Mucosa of descending colon (tissue), 3 donors: ENCODE data around the gene TUBGCP6. TPM values are rescaled to one million over a fixed set of nuclear protein-coding genes. Genes with fewer than 3 reads are reported as not detected.

Experiments
- ATAC-seq: fragments of 200-7000 bp; cut with Tn5 transposase; one replicate; pipeline ENCODE4 v1.9.1; 2020; ENCODE audit warnings: mild to moderate bottlenecking, moderate library complexity
- DNase-seq, 3 donors: peaks; one replicate each; pipeline ENCODE4 v3.0.0-alpha.2; 2020
- H3K36me3 ChIP-seq: fragments of 200-600 bp; one replicate; pipeline ENCODE4 v1.8.0; 2021; ENCODE audit warnings: low read depth, mild to moderate bottlenecking
- H3K4me1 ChIP-seq: fragments of 200-600 bp; one replicate; pipeline ENCODE4 v1.8.0; 2021; ENCODE audit warnings: low read depth, mild to moderate bottlenecking
- H3K4me3 ChIP-seq: fragments of 200-600 bp; one replicate; pipeline ENCODE4 v1.8.0; 2021; ENCODE audit warnings: mild to moderate bottlenecking
- H3K9me3 ChIP-seq: fragments of 200-600 bp; one replicate; pipeline ENCODE4 v1.8.0; 2021; ENCODE audit warnings: mild to moderate bottlenecking
- intact Hi-C, 2 donors: fragments of 100-400 bp; cut with DNase I in 1 of 2; cut with micrococcal nuclease in 1 of 2; formaldehyde crosslinking; loops; one replicate each; pipeline versions ENCODE4 v1.11.0 to v1.11.1; 2022; cut with DNase I, micrococcal nuclease
- total RNA-seq, 3 donors: library from RNA; stranded (reverse); fragmentation: NEBNext Ultra II Directional in 2 of 3; extraction: Animal tissue kit (Norgen Biotek cat#: 25700) in 2 of 3; gene quantifications; one replicate each; pipeline versions ENCODE4 v1.2.1 to v1.2.4, GENCODE V29; 2021 to 2023
- TF ChIP-seq, protein P1 (sequence below): fragments of 200-600 bp; IDR thresholded peaks from one replicate; pipeline ENCODE4 v1.8.0; 2022; ENCODE audit warnings: antibody characterized with exemption, mild to moderate bottlenecking
- donor health status: DM: no; HTN: no; CAD: no; lungs with moderate emphysema.
- donor health status: DM: no; HTN: no; CAD: no.
- donor health status: DM: no; HTN: yes; CAD: no.

TUBGCP6 gene
- total RNA-seq, 3 donors from 2014 or later: 34.5 to 41.6 (median 40.5) TPM

DNA sequence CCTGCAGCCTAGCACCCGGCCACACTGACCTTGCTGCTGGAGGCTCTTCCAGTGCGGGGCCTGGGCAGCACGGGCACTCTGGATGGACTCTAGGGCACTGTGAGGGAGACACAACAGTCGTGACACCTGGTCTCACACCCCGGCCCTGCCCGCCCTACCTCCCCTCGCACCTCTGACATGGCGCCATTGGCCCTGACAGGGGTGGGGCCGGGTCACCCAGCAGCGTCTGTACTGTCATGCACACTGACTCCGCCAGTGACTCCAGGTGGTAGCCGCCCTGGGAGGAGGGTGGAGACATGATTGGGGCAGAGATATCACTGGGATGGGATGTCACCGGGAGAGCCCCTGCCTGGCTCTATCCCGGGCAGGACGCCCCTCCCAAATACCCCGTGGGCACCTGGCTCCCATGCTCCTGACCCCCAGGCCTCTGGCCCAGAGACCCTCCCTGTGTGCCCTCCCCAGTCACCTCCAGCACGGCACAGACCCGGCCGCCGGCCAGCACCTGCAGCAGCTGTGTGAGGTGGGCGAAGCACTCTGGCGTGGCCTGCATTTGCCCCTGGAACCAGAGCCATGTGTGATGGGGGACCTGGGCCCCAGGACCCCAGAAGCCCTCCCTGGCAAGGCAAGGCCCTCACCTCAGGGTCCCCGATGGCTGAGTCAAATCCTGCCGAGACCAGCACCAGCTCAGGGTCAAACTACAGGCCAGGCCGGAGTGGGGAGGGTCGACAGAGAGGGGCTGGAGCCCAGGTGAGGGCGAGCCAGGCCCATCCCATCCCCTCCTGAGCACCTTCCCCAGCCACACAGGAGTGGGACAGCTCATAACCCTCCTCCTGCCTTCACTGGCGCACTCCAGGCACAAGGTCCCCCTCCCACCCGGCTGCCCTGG lies 3.6 kb upstream of the TUBGCP6 start:
- DNase-seq: peak in 2 of 3 donors; percentile 41 to 63
- Histone ChIP-seq H3K36me3 (no peaks in the 10 kb centered on the region), H3K9me3 (no peaks in the 10 kb centered on the region), H3K4me3 (no peak overlapping the region), H3K4me1 (peaks cover 41% of the 10 kb centered on the region)
- TF ChIP-seq, protein P1, sequence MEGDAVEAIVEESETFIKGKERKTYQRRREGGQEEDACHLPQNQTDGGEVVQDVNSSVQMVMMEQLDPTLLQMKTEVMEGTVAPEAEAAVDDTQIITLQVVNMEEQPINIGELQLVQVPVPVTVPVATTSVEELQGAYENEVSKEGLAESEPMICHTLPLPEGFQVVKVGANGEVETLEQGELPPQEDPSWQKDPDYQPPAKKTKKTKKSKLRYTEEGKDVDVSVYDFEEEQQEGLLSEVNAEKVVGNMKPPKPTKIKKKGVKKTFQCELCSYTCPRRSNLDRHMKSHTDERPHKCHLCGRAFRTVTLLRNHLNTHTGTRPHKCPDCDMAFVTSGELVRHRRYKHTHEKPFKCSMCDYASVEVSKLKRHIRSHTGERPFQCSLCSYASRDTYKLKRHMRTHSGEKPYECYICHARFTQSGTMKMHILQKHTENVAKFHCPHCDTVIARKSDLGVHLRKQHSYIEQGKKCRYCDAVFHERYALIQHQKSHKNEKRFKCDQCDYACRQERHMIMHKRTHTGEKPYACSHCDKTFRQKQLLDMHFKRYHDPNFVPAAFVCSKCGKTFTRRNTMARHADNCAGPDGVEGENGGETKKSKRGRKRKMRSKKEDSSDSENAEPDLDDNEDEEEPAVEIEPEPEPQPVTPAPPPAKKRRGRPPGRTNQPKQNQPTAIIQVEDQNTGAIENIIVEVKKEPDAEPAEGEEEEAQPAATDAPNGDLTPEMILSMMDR: no peak
- no peak for ATAC-seq
- intact Hi-C loops: loop anchor here in 1 of 2 donors (10.0 kb wide), 1 partner anchor 246 kb away; no protein-coding TSS in a partner anchor

DNA sequence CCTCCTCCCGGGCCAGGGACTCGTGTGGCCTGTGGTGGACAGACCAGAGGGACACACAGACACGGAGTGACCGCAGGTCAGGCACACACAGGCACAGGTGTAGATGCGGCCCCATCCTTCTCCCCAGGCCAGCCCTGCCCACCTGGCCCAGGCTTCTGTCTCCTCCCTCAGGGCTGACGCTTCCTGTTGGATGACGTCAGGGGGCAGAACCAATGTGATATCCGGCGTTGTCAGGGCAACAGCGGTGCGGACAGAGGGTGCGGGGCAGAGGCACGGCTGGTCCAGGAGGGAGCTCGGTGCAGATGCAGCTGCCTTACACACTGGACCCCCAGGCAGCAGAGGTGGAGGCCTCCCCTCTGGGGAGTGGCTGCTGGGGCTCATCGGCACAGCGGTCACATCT lies 2.9 kb upstream of the TUBGCP6 start:
- peaks cover 48% of the 10 kb centered on the region for H3K4me1 ChIP-seq
- intact Hi-C loops: loop anchor here in 1 of 2 donors (10.0 kb wide), 1 partner anchor 247 kb away; no protein-coding TSS in a partner anchor
- H3K36me3 ChIP-seq: no peaks in the 10 kb centered on the region
- TF ChIP-seq, protein P1: no peak
- H3K4me3 ChIP-seq: no peak overlapping the region
- DNase-seq: peak; percentile 80 to 85 (median 82)
- H3K9me3 ChIP-seq: no peaks in the 10 kb centered on the region
- ATAC-seq: peak; percentile 38

DNA sequence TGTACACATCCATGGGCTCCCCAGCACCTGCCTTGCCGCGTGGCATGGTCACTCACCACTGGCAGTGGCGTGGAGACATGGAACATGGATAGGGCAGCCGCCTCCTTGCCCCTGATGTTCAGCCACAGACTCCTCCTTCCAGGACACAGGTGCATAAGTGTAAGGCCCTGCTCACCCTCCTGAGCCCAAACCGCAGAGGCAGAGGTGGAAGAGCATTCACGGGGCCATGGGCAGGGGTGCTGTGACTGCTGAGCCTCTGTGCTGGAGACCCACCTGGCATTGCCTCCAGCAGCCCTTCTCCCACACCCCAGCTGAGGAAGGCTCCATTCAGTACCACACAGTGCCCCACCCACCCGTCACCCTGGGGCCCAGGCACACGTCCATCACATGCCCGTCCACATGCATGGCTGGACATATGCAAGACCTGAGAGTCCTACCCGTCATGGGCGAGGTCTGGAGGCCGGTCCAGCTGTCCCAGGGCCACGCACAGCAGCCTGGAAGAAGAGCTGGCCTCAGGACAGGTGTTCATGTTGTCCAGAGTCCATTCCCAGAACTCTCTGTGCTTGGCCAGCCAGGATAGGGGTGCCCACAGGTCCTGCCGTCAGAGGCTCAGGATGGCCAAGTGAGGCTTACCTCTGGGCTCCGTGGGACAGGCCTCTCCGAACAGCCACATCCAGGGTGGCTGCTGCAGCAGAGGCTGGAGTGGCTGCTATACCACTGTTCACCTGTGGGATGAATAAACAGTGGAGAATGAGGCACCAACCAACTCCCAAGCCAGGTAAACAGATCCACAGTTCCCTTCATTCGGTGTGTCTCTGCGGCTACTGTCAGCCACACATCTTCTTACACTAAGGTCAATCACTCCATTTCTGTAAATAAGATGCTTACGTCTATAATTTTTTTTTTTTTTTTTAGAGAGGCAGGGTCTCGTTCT lies 1.7 kb upstream of the TUBGCP6 start:
- Histone ChIP-seq H3K4me1 (peaks cover 59% of the 10 kb centered on the region), H3K4me3 (no peak overlapping the region)
- intact Hi-C loops: loop anchor here in 1 of 2 donors (10.0 kb wide), 1 partner anchor 248 kb away; no protein-coding TSS in a partner anchor

DNA sequence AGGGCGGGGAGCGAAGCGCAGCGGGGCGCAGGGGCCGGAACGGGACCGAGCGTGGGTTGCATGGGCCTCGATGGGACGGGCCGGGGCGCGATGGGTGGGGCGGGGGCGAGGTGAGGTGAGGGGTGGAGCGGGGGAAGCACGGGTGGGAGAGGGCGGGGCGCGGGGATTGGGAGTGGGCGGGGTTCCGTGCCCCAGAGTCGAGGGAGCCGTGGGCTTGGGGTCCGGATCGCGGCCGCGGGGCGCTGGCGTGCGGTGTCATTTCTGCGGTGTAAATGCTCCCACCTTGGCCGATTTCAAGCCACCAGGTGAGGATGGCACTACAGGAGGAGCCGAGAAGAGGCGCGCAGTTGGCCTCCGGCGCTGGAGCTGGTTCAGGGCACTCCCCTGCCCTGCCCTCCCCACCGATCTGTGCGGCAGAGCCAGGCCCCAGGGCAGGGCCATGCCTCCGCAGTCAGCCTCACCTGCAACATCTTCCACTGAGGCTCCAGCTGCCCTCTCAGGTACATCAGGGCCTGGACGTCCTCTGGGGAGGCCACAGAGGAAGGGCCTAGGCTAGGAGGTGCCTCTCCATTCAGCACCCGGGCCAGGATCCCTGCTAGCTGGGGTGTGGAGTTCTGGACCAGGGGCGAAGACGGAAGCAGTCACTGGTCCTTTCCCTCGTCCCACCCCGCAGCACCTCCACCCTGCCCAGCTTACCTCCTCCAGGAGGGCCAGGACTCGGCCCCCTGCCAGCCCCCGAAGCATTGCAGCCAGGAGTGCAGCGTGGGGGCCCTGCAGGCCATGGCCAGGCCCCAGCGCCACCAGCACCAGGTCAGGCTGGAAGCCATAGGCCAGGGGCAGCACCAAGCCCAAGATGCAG lies 620 bp upstream of the TUBGCP6 start:
- ATAC-seq (peak; percentile 42), DNase-seq (peak in 2 of 3 donors; percentile 55 to 66)
- Histone ChIP-seq H3K4me3 (peak overlapping the region; percentile 68), H3K4me1 (peaks cover 62% of the 10 kb centered on the region), H3K36me3 (no peaks in the 10 kb centered on the region), H3K9me3 (no peaks in the 10 kb centered on the region)
- TF ChIP-seq, protein P1: no peak
- intact Hi-C loops: loop anchor here in 1 of 2 donors (10.0 kb wide), 1 partner anchor 249 kb away; no protein-coding TSS in a partner anchor

More for the DNA sequence above, 1.7 kb upstream of the TUBGCP6 start:
- TF ChIP-seq, protein P1: no peak
- DNase-seq (peak in 1 of 3 donors; percentile 56), ATAC-seq (no peak)
- Histone ChIP-seq H3K9me3 (no peaks in the 10 kb centered on the region), H3K36me3 (no peaks in the 10 kb centered on the region)
